DOHH2 (cell line): Measurements from ENCODE around the gene ABI3BP.

Experiments
- H3F3A ChIP-seq: fragments of 200-600 bp; sonication (generic), shearing (Covaris generic); 2 replicates; pipeline ENCODE4 v1.6.0; 2016; ENCODE audit warnings: antibody characterized with exemption, mild to moderate bottlenecking; ENCODE audit not compliant: control insufficient read depth, insufficient read depth
- H3K27ac ChIP-seq: fragments of 200-600 bp; sonication (generic); 2 replicates; pipeline ENCODE4 v1.5.1; 2014; ENCODE audit warnings: low read depth, mild to moderate bottlenecking, low read length, moderate library complexity
- H3K27me3 ChIP-seq: fragments of 200-600 bp; sonication (generic); 2 replicates; pipeline ENCODE4 v1.6.1; 2014; ENCODE audit warnings: mild to moderate bottlenecking, low read length, mixed read lengths; ENCODE audit not compliant: control insufficient read depth
- H3K36me3 ChIP-seq: fragments of 200-600 bp; sonication (generic); 2 replicates; pipeline ENCODE4 v1.6.1; 2014; ENCODE audit warnings: mild to moderate bottlenecking, low read length, moderate library complexity, mixed read lengths; ENCODE audit not compliant: control insufficient read depth
- H3K4me1 ChIP-seq: fragments of 200-600 bp; sonication (generic); 2 replicates; pipeline ENCODE4 v1.6.1; 2014; ENCODE audit warnings: mild to moderate bottlenecking, low read length, mixed read lengths; ENCODE audit not compliant: control insufficient read depth
- H3K4me2 ChIP-seq: fragments of 200-600 bp; sonication (generic); 2 replicates; pipeline ENCODE4 v1.6.0; 2014; ENCODE audit warnings: mild to moderate bottlenecking, low read length, moderate library complexity
- H3K4me3 ChIP-seq: fragments of 200-600 bp; sonication (generic); 2 replicates; pipeline ENCODE4 v1.5.1; 2014; ENCODE audit warnings: mild to moderate bottlenecking, low read length, mixed read lengths
- H3K79me2 ChIP-seq: fragments of 200-600 bp; sonication (generic); 2 replicates; pipeline ENCODE4 v1.6.1; 2014; ENCODE audit warnings: mild to moderate bottlenecking, low read length, mixed read lengths; ENCODE audit not compliant: control insufficient read depth
- H3K9me2 ChIP-seq: fragments of 200-600 bp; sonication (generic); replicated peaks from 2 replicates; pipeline ENCODE4 v1.6.1; 2014; ENCODE audit warnings: mild to moderate bottlenecking, low read length, mixed read lengths; ENCODE audit not compliant: control insufficient read depth
- H3K9me3 ChIP-seq: fragments of 200-600 bp; sonication (generic); 2 replicates; pipeline ENCODE4 v1.6.1; 2014; ENCODE audit warnings: antibody characterized with exemption, low read length, mixed read lengths; ENCODE audit not compliant: control insufficient read depth, insufficient read depth
- H4K20me1 ChIP-seq: fragments of 200-600 bp; sonication (generic); 2 replicates; pipeline ENCODE4 v1.6.0; 2014; ENCODE audit warnings: low read depth, mild to moderate bottlenecking, antibody characterized with exemption, low read length, moderate library complexity; ENCODE audit not compliant: control insufficient read depth, insufficient read depth
- CTCF ChIP-seq: fragments of 200-600 bp; sonication (generic); IDR thresholded peaks from one replicate; pipeline ENCODE4 v1.5.1; 2014; ENCODE audit warnings: antibody characterized with exemption, mild to moderate bottlenecking, low read depth, low read length; ENCODE audit not compliant: poor library complexity, severe bottlenecking
- EZH2phosphoT487 ChIP-seq: fragments of 200-600 bp; sonication (generic); IDR thresholded peaks from 2 replicates; pipeline ENCODE4 v1.6.1; 2017; ENCODE audit warnings: borderline replicate concordance, mild to moderate bottlenecking, antibody characterized with exemption, low read length, moderate library complexity, mixed read lengths

ABI3BP gene

GRCh38 chr3:100766069-100766468 is 227.2 kb downstream of the ABI3BP start:
- Histone ChIP-seq H3F3A (no peaks in the 10 kb centered on the region), H3K27ac (no peak overlapping the region), H3K9me2 (no peaks in the 10 kb centered on the region), H3K4me1 (no peaks in the 10 kb centered on the region), H3K27me3 (no peaks in the 10 kb centered on the region), H3K36me3 (no peaks in the 10 kb centered on the region), H3K9me3 (no peaks in the 10 kb centered on the region), H3K4me3 (no peak overlapping the region), H3K79me2 (no peaks in the 10 kb centered on the region), H4K20me1 (no peaks in the 10 kb centered on the region), H3K4me2 (no peak overlapping the region)
- no peak for TF ChIP-seq CTCF
- TF ChIP-seq EZH2phosphoT487 = no peak

GRCh38 chr3:100765437-100765975 is 227.7 kb downstream of the ABI3BP start:
- Histone ChIP-seq H3K4me1 (no peaks in the 10 kb centered on the region), H3K4me3 (no peak overlapping the region), H4K20me1 (no peaks in the 10 kb centered on the region), H3K9me3 (no peaks in the 10 kb centered on the region), H3K79me2 (no peaks in the 10 kb centered on the region), H3K36me3 (no peaks in the 10 kb centered on the region), H3K27ac (no peak overlapping the region), H3K27me3 (peaks cover 4% of the 10 kb centered on the region; the same call in 1 of the 2 replicates), H3K4me2 (no peak overlapping the region), H3K9me2 (no peaks in the 10 kb centered on the region), H3F3A (no peaks in the 10 kb centered on the region)
- TF ChIP-seq EZH2phosphoT487 = no peak
- TF ChIP-seq CTCF = no peak

GRCh38 chr3:100761951-100762350 is 231.3 kb downstream of the ABI3BP start:
- TF ChIP-seq CTCF (no peak), EZH2phosphoT487 (no peak)
- H3K4me1 ChIP-seq = no peaks in the 10 kb centered on the region
- no peak overlapping the region for H3K4me2 ChIP-seq
- H3K4me3 ChIP-seq = no peak overlapping the region
- no peaks in the 10 kb centered on the region for H3K9me3 ChIP-seq
- no peaks in the 10 kb centered on the region for H3K79me2 ChIP-seq
- no peaks in the 10 kb centered on the region for H3K9me2 ChIP-seq
- H3K27ac ChIP-seq = no peak overlapping the region
- H4K20me1 ChIP-seq = no peaks in the 10 kb centered on the region
- H3F3A ChIP-seq = no peaks in the 10 kb centered on the region
- H3K36me3 ChIP-seq = no peaks in the 10 kb centered on the region
- peaks cover 7% of the 10 kb centered on the region for H3K27me3 ChIP-seq
